Right lung (tissue), 10 donors: ENCODE data around the gene ARCN1. TPM values are rescaled to one million over a fixed set of nuclear protein-coding genes. Genes with fewer than 3 reads are reported as not detected.

Experiments
- DNase-seq, 2 donors: peaks; one replicate each; pipeline ENCODE4 v3.0.0-alpha.2; 2013
- long read RNA-seq, 8 donors: transcript quantifications; one replicate each; lab custom pipeline, GENCODE V29; 2026
- polyA plus RNA-seq, 5 donors: library from polyadenylated mRNA; unstranded; fragments of 120-200 nt; gene quantifications; one replicate each; pipeline versions ENCODE4 v1.2.1 to v1.2.3, GENCODE V29; 2013; ENCODE audit warnings: inconsistent platforms in 1 of 5, low replicate concordance in 1 of 5; ENCODE audit not compliant: insufficient read length in 5 of 5, insufficient read depth in 1 of 5

ARCN1 gene
- 100 to 1,000 TPM; 153 to 171 (median 167) TPM for polyA plus RNA-seq
- long read RNA-seq, donor 1, transcript ARCN1-201 (10 exons, 3,845 nt), result major isoform, 18 of 73 reads
- long read RNA-seq, donor 1, partial matches to known transcripts, result 55 of 73 reads
- long read RNA-seq, donor 1, other reads (novel, unspliced or antisense), result 0 of 73 reads
- long read RNA-seq, donor 2, transcript ARCN1-201 (10 exons, 3,845 nt), result major isoform, 9 of 9 reads
- long read RNA-seq, donor 2, partial matches to known transcripts, result 0 of 9 reads
- long read RNA-seq, donor 2, other reads (novel, unspliced or antisense), result 0 of 9 reads
- long read RNA-seq, donor 3, transcript ARCN1-201 (10 exons, 3,845 nt), result major isoform, 9 of 29 reads
- long read RNA-seq, donor 3, partial matches to known transcripts, result 20 of 29 reads
- long read RNA-seq, donor 3, other reads (novel, unspliced or antisense), result 0 of 29 reads
- long read RNA-seq, donor 4, transcript ARCN1-201 (10 exons, 3,845 nt), result major isoform, 11 of 41 reads
- long read RNA-seq, donor 4, partial matches to known transcripts, result 30 of 41 reads
- long read RNA-seq, donor 4, other reads (novel, unspliced or antisense), result 0 of 41 reads
- long read RNA-seq, donor 5, transcript ARCN1-201 (10 exons, 3,845 nt), result major isoform, 10 of 46 reads
- long read RNA-seq, donor 5, partial matches to known transcripts, result 36 of 46 reads
- long read RNA-seq, donor 5, other reads (novel, unspliced or antisense), result 0 of 46 reads
- long read RNA-seq, donor 6, transcript ARCN1-201 (10 exons, 3,845 nt), result major isoform, 23 of 54 reads
- long read RNA-seq, donor 6, partial matches to known transcripts, result 31 of 54 reads
- long read RNA-seq, donor 6, other reads (novel, unspliced or antisense), result 0 of 54 reads
- long read RNA-seq, donor 7, transcript ARCN1-201 (10 exons, 3,845 nt), result major isoform, 20 of 50 reads
- long read RNA-seq, donor 7, partial matches to known transcripts, result 30 of 50 reads
- long read RNA-seq, donor 7, other reads (novel, unspliced or antisense), result 0 of 50 reads
- long read RNA-seq, donor 8, transcript ARCN1-201 (10 exons, 3,845 nt), result major isoform, 6 of 14 reads
- long read RNA-seq, donor 8, partial matches to known transcripts, result 8 of 14 reads
- long read RNA-seq, donor 8, other reads (novel, unspliced or antisense), result 0 of 14 reads

GRCh38 chr11:118572061-118572980, at the start of gene ARCN1:
Gene ARCN1 (plus strand): TSS chr11:118572409. CDS start chr11:118572548, 139 bp downstream.
- peak; percentile 84 to 89 for DNase-seq

GRCh38 chr11:118522571-118523072, 49.6 kb upstream of the ARCN1 start:
- DNase-seq, result no peak

GRCh38 chr11:118524356-118524755, 47.9 kb upstream of the ARCN1 start:
- no peak for DNase-seq

GRCh38 chr11:118524757-118525470, 47.3 kb upstream of the ARCN1 start:
- DNase-seq, result no peak

GRCh38 chr11:118526688-118527087, 45.5 kb upstream of the ARCN1 start:
- no peak for DNase-seq

- no peak for DNase-seq
Observed at GRCh38 chr11:118527109-118527508, 45.1 kb upstream of the ARCN1 start, which contains the start of gene TTC36. Gene TTC36 (plus strand): TSS chr11:118527474. CDS start chr11:118527495, 21 bp downstream.

GRCh38 chr11:118528511-118528910, 43.7 kb upstream of the ARCN1 start:
- no peak for DNase-seq

- no peak for DNase-seq
Observed at GRCh38 chr11:118529584-118530175, 42.5 kb upstream of the ARCN1 start.

DNA sequence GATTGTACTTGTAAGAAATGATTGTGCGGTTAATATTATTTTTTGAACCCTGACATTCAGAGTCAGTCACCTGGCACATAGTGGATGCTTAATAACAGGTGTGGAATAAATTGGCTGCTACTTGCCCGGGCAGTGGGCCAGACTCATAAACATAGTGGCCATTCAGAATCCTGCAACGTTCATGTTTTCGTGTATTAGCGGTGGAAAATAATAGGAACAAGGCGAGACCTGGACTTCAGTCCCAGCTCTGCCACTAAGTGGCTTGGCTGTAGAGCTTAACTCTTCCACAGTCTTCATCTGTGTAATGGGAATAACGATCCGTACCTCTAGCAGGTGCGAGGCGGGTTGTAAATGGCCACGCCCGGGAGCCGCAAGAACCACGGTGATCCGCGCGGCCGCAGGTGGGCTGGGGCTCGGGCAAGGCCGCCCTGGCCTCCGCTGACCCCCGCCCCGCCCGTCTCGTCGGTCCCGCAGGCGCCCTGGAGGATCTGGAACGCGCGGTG, 42.0 kb upstream of the ARCN1 start:
- DNase-seq, result no peak

- peak; percentile 48 to 63 for DNase-seq
Observed at GRCh38 chr11:118530683-118531596, 41.3 kb upstream of the ARCN1 start, which contains the start of gene TMEM25. Gene TMEM25 (plus strand): TSS chr11:118531192. CDS start chr11:118531802, 610 bp downstream.

- DNase-seq, result no peak
Observed at GRCh38 chr11:118531597-118532084, 40.6 kb upstream of the ARCN1 start.

GRCh38 chr11:118532091-118532490, 40.1 kb upstream of the ARCN1 start:
- no peak for DNase-seq

DNA sequence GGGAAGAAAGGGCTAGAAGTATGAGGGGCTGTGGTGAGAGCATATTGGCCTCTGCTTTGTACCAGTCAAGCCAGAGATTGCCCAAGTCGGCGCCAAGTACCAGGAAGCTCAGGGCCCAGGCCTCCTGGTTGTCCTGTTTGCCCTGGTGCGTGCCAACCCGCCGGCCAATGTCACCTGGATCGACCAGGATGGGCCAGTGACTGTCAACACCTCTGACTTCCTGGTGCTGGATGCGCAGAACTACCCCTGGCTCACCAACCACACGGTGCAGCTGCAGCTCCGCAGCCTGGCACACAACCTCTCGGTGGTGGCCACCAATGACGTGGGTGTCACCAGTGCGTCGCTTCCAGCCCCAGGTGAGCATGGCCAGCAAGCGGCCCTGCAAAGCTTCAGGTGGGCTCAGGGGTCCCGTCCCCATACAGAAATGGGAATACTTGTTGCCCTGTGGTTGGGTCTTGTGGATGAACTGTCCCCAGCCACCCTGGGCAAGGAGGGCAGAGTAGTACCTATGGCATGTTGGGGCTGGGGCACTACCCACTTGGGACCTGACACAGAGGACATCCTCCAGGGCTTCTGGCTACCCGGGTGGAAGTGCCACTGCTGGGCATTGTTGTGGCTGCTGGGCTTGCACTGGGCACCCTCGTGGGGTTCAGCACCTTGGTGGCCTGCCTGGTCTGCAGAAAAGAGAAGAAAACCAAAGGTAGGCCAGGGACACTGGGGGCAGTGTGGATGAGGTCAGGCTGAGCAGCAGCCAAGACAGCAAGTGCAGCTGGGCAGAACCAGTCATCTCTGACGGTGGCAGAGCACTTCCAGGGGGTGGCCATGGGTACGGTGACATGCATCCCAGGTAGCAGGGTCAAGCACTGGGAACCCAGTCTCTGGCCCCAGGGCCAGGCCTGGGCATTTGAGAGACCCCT, 39.1 kb upstream of the ARCN1 start:
- no peak for DNase-seq

DNA sequence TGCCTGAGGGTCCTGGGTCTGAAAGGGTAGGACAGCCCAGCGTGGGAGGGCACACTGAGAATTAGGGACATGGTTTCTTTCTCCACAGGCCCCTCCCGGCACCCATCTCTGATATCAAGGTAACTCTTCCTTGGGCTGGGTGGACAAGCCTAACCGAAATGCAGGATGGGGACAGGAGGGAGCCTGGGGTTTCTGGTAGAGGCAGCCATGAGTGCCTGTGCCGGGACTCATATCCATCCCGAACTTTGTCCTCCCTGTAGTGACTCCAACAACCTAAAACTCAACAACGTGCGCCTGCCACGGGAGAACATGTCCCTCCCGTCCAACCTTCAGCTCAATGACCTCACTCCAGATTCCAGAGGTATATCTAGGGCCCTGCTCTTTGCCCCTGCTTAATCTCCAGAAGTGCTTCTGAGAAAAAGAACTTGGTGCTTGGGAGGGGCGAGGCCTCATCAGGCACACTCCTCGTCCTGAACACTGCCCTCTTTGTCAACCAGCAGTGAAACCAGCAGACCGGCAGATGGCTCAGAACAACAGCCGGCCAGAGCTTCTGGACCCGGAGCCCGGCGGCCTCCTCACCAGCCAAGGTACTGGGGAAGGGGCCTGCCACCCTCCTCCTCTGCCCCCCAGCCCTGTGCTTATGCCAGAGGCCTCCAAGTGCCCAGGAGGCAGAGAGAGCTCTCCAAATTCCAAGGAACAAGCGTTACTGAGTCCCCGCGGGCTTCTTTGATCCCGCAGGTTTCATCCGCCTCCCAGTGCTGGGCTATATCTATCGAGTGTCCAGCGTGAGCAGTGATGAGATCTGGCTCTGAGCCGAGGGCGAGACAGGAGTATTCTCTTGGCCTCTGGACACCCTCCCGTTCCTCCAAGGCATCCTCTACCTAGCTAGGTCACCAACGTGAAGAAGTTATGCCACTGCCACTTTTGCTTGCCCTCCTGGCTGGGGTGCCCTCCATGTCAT, 38.2 kb upstream of the ARCN1 start:
- DNase-seq, result no peak

- DNase-seq, result no peak
Observed at GRCh38 chr11:118535261-118535660, 36.9 kb upstream of the ARCN1 start.
